ENCODE data around the gene EVL.

DNA sequence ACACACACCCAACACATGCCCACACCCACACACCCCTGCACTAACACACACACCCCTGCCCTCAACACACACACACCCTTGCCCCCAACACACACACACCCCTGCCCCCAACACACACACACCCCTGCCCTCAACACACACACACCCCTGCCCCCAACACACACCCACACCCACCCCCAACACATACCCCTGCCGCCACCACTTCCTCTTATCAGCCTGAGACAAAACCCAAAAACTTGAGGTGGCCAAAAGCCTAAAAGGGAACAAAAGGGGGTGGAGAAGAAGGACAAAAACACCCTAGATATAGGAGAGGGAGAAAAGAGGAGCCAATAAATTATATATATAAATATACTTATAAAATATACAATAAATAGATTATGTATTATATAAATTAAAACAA, 103.3 kb downstream of the EVL start:
- TF ChIP-seq TCF4 (CRISPR knock-in tag; IDR thresholded peaks at IDR 0.05; ENCODE audit: borderline replicate concordance) (no peak), RARB (CRISPR knock-in tag; IDR thresholded peaks at IDR 0.05) (no peak), ZFP30 (CRISPR knock-in tag; IDR thresholded peaks at IDR 0.05) (no peak), ESRRG (CRISPR knock-in tag; IDR thresholded peaks at IDR 0.05) (no peak), PPARA (CRISPR knock-in tag; IDR thresholded peaks at IDR 0.05; ENCODE audit: borderline replicate concordance) (no peak), OSR1 (CRISPR knock-in tag; IDR thresholded peaks at IDR 0.05) (no peak), ZNF8 (CRISPR knock-in tag; IDR thresholded peaks at IDR 0.05) (no peak), ZFP3 (CRISPR knock-in tag; IDR thresholded peaks at IDR 0.05) (no peak), ARNTL (CRISPR knock-in tag; IDR thresholded peaks at IDR 0.05; ENCODE audit: borderline replicate concordance, low read depth) (no peak), ISL1 (CRISPR knock-in tag; IDR thresholded peaks at IDR 0.05) (no peak)
- TF ChIP-seq, protein P1, sequence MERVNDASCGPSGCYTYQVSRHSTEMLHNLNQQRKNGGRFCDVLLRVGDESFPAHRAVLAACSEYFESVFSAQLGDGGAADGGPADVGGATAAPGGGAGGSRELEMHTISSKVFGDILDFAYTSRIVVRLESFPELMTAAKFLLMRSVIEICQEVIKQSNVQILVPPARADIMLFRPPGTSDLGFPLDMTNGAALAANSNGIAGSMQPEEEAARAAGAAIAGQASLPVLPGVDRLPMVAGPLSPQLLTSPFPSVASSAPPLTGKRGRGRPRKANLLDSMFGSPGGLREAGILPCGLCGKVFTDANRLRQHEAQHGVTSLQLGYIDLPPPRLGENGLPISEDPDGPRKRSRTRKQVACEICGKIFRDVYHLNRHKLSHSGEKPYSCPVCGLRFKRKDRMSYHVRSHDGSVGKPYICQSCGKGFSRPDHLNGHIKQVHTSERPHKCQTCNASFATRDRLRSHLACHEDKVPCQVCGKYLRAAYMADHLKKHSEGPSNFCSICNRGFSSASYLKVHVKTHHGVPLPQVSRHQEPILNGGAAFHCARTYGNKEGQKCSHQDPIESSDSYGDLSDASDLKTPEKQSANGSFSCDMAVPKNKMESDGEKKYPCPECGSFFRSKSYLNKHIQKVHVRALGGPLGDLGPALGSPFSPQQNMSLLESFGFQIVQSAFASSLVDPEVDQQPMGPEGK (CRISPR knock-in tag; IDR thresholded peaks at IDR 0.05; ENCODE audit: borderline replicate concordance), result no peak
- TF ChIP-seq, protein P2, sequence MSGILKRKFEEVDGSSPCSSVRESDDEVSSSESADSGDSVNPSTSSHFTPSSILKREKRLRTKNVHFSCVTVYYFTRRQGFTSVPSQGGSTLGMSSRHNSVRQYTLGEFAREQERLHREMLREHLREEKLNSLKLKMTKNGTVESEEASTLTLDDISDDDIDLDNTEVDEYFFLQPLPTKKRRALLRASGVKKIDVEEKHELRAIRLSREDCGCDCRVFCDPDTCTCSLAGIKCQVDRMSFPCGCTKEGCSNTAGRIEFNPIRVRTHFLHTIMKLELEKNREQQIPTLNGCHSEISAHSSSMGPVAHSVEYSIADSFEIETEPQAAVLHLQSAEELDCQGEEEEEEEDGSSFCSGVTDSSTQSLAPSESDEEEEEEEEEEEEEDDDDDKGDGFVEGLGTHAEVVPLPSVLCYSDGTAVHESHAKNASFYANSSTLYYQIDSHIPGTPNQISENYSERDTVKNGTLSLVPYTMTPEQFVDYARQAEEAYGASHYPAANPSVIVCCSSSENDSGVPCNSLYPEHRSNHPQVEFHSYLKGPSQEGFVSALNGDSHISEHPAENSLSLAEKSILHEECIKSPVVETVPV (CRISPR knock-in tag; IDR thresholded peaks at IDR 0.05), result no peak

Measured in SK-N-SH treated with all-trans-retinoic acid at 6 μM for 48 hours (cell line).